GM10248 (cell line): Measurements from ENCODE around the gene CPNE6.

Experiments
- CTCF ChIA-PET: fragments of 300-600 bp; sonication (Branson Sonifier 250); formaldehyde crosslinking; extraction: SDS; loops from one replicate; lab custom pipeline; 2021; ENCODE audit warnings: antibody characterized with exemption; lab: Yijun Ruan, JAX
- POLR2A ChIA-PET: fragments of 350-650 bp; sonication (Branson Sonifier 250); formaldehyde crosslinking; extraction: SDS; loops from one replicate; lab custom pipeline; 2020; ENCODE audit warnings: antibody characterized with exemption; lab: Yijun Ruan, JAX
- DNase-seq: peaks from one replicate; pipeline ENCODE4 v3.0.0; 2012; ENCODE audit errors: extremely low spot score
- TF ChIP-seq, protein P1 (sequence below): IDR thresholded peaks from 2 replicates; pipeline ENCODE4 v1.5.1; 2012; ENCODE audit warnings: mild to moderate bottlenecking, low read depth; ENCODE audit errors: extremely low read depth, missing control alignments, control extremely low read depth

The CPNE6 gene

DNA sequence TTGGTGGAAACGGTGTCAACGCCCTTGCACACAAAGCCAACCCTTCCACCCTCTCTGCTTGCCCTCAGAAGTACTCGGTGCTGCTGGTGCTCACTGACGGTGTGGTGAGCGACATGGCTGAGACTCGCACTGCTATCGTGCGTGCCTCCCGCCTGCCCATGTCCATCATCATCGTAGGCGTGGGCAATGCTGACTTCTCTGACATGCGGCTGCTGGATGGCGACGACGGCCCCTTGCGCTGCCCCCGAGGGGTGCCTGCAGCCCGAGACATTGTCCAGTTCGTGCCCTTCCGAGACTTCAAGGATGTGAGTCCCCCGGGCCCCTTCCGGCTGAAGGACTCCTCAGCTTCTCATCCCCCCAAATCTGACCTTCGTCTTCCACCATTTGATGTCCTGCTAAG is 5.7 kb downstream of the CPNE6 start:
- TF ChIP-seq, protein P1, sequence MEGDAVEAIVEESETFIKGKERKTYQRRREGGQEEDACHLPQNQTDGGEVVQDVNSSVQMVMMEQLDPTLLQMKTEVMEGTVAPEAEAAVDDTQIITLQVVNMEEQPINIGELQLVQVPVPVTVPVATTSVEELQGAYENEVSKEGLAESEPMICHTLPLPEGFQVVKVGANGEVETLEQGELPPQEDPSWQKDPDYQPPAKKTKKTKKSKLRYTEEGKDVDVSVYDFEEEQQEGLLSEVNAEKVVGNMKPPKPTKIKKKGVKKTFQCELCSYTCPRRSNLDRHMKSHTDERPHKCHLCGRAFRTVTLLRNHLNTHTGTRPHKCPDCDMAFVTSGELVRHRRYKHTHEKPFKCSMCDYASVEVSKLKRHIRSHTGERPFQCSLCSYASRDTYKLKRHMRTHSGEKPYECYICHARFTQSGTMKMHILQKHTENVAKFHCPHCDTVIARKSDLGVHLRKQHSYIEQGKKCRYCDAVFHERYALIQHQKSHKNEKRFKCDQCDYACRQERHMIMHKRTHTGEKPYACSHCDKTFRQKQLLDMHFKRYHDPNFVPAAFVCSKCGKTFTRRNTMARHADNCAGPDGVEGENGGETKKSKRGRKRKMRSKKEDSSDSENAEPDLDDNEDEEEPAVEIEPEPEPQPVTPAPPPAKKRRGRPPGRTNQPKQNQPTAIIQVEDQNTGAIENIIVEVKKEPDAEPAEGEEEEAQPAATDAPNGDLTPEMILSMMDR, result no peak
- ChIA-PET POLR2A (no interaction called here), CTCF (interaction anchor here (1.6 to 7.9 kb wide), 4 partner anchors 9 to 31 kb away, joined by 4 to 71 read pairs (median 8); partner anchors contain the start of gene PCK2)
- no peak for DNase-seq

DNA sequence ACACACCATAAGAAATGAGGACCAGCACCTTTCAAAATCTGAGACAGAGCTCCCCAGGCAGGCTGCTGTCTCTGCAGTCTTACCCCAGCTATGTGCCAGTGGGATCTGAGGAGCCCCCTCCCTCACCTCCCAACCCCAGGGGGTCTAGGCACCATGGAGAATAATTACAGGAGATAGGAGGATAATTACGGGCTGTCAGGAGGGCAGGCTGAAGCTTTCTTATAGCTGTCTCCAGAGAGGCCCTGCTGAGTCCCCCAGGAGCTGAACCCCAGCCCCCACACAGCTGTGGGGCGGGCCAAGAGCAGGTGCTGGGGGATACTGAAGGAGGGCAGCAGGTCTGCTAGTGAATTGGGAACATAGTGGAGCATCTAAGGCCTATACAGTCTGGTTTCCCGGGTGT is 6.8 kb downstream of the CPNE6 start:
- CTCF ChIA-PET, result interaction anchor here (1.5 to 5.3 kb wide), 2 partner anchors 8 to 14 kb away, joined by 4 to 90 read pairs; partner anchors contain the start of gene PCK2
- DNase-seq, result no peak
- TF ChIP-seq, protein P1, result no peak
- POLR2A ChIA-PET, result no interaction called here

DNA sequence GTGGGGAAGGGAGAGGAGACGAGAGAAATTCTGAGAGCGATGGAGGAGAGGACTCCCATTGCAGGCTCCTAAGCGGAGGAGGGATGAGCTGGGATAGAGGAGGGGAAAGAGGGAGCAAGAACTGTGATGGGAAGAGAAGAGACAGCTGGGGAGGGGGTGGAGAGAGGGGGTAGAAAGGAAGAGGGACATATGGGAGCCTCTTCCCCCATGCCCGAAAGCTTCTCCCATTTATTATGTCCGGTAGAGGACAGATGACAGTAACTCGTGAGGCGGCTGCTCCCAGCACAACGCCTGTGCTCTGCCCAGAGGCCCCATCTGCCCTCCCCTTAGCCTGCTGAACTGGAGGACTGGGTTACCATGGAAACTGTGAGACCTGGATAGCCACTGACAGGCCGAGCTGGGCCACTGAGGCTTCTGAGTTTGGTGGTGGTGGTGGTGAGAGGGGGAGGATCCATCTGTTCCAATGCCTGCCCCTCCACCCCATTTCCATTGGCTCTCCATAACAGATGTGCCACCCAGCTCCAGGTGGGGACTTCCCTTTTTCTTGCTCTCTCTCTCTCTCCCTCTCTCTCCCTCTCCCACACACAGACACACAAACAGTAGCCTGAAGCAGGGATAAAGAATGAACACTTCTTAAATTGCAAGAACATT is 8.3 kb downstream of the CPNE6 start:
- no peak for DNase-seq
- CTCF ChIA-PET, result interaction anchor here (0.9 to 8.5 kb wide), 8 partner anchors 10 to 91 kb away, joined by 3 to 100 read pairs (median 4); partner anchors contain the start of genes DCAF11, DHRS4L2, NRL and PCK2

DNA sequence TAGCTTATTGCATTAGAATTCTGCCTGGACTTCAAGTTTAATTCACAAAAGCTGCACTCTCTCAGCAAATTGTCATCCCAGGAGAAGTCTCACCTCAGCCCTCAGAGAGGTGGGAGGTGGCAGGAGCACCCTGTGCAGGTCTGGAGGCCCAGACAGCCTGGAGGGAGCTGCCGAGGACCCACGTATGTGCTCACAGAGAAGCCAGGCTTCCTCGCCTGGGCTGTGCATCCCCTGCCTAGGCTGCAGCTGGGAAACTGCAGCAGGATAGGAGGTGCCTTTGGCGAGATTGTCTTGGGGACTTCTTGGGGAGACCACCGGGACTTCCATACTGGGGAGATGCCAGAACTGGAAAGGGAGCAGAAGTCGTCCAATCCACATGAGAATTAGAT is 8.8 kb downstream of the CPNE6 start:
- POLR2A ChIA-PET, result interaction anchor here (0.7 to 0.9 kb wide), 2 partner anchors 10 to 34 kb away, joined by 3 read pairs; partner anchors contain the start of gene DCAF11
- no peak for DNase-seq
- TF ChIP-seq, protein P1, result no peak
- CTCF ChIA-PET, result interaction anchor here (1.1 to 8.5 kb wide), 8 partner anchors 8 to 228 kb away, joined by 3 to 100 read pairs (median 6); partner anchors contain the start of genes CIDEB, CPNE6, DCAF11 and NRL

More for the DNA sequence above, 8.3 kb downstream of the CPNE6 start:
- TF ChIP-seq, protein P1, result no peak
- POLR2A ChIA-PET, result no interaction called here

DNA sequence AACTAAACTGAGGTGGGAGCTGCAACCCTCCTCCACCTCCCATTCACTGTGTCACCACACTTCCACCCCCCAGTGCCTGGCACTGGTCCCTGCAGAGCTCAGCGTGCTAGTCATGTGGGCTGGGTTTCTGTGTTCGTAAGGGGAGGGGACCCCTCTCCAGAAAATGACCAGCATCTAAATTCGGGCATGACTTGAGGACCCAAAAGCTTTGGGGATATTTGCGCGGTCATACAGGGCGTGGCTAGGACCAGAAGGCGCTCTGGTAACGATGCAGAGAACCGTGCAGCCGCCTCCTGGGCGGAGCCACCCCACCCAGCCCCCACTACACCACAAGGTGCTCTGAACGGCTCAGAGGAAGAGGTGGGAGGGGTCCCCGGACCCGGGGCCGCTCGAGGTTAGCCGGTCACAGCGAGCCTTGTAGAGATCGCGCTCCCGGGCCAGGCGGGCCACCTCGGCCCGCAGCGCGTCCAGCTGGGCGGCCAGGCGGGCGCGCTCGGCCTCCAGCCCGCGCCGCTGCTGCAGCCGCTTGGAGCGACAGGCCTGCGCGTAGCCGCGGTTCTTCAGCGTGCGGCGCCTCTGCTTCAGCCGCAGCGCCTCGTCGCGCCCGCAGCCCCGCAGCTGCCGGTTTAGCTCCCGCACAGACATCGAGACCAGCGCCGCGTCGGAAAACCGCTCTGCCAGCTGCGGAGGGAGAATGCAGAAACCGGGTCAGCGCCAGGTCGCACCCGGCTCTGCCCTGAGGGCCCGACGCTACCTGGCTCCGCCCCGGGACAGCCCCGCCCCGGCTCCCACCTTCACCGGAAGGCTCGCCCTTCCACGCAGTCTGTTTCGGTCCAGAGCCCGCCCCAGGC is 9.8 kb downstream of the CPNE6 start:
- POLR2A ChIA-PET, result interaction anchor here (0.7 to 0.9 kb wide), 2 partner anchors 11 to 33 kb away, joined by 3 read pairs; partner anchors contain the start of gene DCAF11
- TF ChIP-seq, protein P1, result no peak
- DNase-seq, result peak; percentile 86
- CTCF ChIA-PET, result interaction anchor here (1.0 to 8.5 kb wide), 14 partner anchors 9 to 492 kb away, joined by 3 to 100 read pairs (median 4); partner anchors contain the start of genes CIDEB, CPNE6, DCAF11 and IRF9

DNA sequence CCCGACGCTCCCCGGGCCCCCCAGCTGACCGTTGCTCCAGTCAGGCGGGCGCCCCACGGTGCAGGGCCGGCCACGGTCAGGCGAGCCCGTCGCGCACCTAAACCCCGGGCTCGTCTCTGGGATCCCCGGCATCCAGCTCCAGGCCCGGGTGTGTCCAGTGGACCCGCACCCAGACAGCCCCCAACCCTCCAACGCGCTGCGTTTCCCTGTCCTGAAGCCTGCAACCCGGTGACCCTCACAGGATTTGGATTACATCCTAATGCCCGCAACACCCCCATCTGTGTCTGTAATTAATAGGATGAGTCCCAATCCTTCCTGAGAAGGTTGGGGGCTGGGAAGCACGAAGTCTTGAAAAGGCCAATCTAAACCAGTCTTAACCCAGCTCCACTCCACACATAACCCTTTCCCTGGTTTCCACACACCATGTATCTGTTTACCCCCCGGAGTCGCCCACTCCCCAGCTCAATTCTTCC is 10.4 kb downstream of the CPNE6 start:
- no peak for DNase-seq
- CTCF ChIA-PET, result interaction anchor here (1.0 to 8.5 kb wide), 10 partner anchors 9 to 493 kb away, joined by 3 to 100 read pairs (median 6); partner anchors contain the start of genes CPNE6, IRF9 and PCK2
- POLR2A ChIA-PET, result no interaction called here
- TF ChIP-seq, protein P1, result no peak
